ENCODE measurements around the gene CHST15. TPM values are rescaled to one million over a fixed set of nuclear protein-coding genes. Genes with fewer than 3 reads are reported as not detected.

The CHST15 gene
- total RNA-seq, 1 donor from 2014 or later, result 36.3 TPM

GRCh38 chr10:124014416-124015154 lies 78.8 kb downstream of the CHST15 start:
- no peak for DNase-seq (ENCODE audit: low read depth, low spot score)

- no peak for DNase-seq (ENCODE audit: low read depth, low spot score)
Observed at GRCh38 chr10:124013916-124014315, 79.5 kb downstream of the CHST15 start.

- no peak for DNase-seq (ENCODE audit: low read depth, low spot score)
Observed at GRCh38 chr10:124012991-124013390, 80.4 kb downstream of the CHST15 start.

GRCh38 chr10:124012583-124012982 lies 80.8 kb downstream of the CHST15 start:
- no peak for DNase-seq (ENCODE audit: low read depth, low spot score)

GRCh38 chr10:124012066-124012465 lies 81.3 kb downstream of the CHST15 start:
- no peak for DNase-seq (ENCODE audit: low read depth, low spot score)

GRCh38 chr10:124011464-124011863 lies 81.9 kb downstream of the CHST15 start:
- no peak for DNase-seq (ENCODE audit: low read depth, low spot score)

GRCh38 chr10:124010563-124011131 lies 82.8 kb downstream of the CHST15 start:
- DNase-seq (ENCODE audit: low read depth, low spot score), result no peak

- no peak for DNase-seq (ENCODE audit: low read depth, low spot score)
Observed at GRCh38 chr10:124010024-124010423, 83.4 kb downstream of the CHST15 start.

- no peak for DNase-seq (ENCODE audit: low read depth, low spot score)
Observed at GRCh38 chr10:124009231-124010015, 84.0 kb downstream of the CHST15 start.

GRCh38 chr10:124008681-124009080 lies 84.7 kb downstream of the CHST15 start:
- DNase-seq (ENCODE audit: low read depth, low spot score), result no peak

GRCh38 chr10:124008187-124008586 lies 85.2 kb downstream of the CHST15 start:
- DNase-seq (ENCODE audit: low read depth, low spot score), result no peak

GRCh38 chr10:124007773-124008145 lies 85.6 kb downstream of the CHST15 start:
- no peak for DNase-seq (ENCODE audit: low read depth, low spot score)

- no peak for DNase-seq (ENCODE audit: low read depth, low spot score)
Observed at GRCh38 chr10:124007102-124007772, 86.2 kb downstream of the CHST15 start.

- DNase-seq (ENCODE audit: low read depth, low spot score), result no peak
Observed at GRCh38 chr10:124006526-124006925, 86.9 kb downstream of the CHST15 start.

- DNase-seq (ENCODE audit: low read depth, low spot score), result no peak
Observed at GRCh38 chr10:124005991-124006392, 87.4 kb downstream of the CHST15 start.

GRCh38 chr10:124005091-124005490 lies 88.3 kb downstream of the CHST15 start:
- DNase-seq (ENCODE audit: low read depth, low spot score), result no peak

GRCh38 chr10:124004663-124005004 lies 88.8 kb downstream of the CHST15 start:
- no peak for DNase-seq (ENCODE audit: low read depth, low spot score)

GRCh38 chr10:124003871-124004662 lies 89.3 kb downstream of the CHST15 start:
- no peak for DNase-seq (ENCODE audit: low read depth, low spot score)

- DNase-seq (ENCODE audit: low read depth, low spot score), result no peak
Observed at GRCh38 chr10:124003481-124003870, 89.9 kb downstream of the CHST15 start.

GRCh38 chr10:124003070-124003419 lies 90.4 kb downstream of the CHST15 start:
- no peak for DNase-seq (ENCODE audit: low read depth, low spot score)

GRCh38 chr10:124002391-124003069 lies 90.9 kb downstream of the CHST15 start:
- no peak for DNase-seq (ENCODE audit: low read depth, low spot score)
